ENCODE data around the gene RPP25L. TPM values are rescaled to one million over a fixed set of nuclear protein-coding genes. Genes with fewer than 3 reads are reported as not detected.

RPP25L gene
- total and polyA plus RNA-seq, 10 of the 15 experiments (the other 5 are each of a cell fraction or from before 2014, with no cell fraction given), result 7.7 to 30.2 (median 16.8) TPM

DNA sequence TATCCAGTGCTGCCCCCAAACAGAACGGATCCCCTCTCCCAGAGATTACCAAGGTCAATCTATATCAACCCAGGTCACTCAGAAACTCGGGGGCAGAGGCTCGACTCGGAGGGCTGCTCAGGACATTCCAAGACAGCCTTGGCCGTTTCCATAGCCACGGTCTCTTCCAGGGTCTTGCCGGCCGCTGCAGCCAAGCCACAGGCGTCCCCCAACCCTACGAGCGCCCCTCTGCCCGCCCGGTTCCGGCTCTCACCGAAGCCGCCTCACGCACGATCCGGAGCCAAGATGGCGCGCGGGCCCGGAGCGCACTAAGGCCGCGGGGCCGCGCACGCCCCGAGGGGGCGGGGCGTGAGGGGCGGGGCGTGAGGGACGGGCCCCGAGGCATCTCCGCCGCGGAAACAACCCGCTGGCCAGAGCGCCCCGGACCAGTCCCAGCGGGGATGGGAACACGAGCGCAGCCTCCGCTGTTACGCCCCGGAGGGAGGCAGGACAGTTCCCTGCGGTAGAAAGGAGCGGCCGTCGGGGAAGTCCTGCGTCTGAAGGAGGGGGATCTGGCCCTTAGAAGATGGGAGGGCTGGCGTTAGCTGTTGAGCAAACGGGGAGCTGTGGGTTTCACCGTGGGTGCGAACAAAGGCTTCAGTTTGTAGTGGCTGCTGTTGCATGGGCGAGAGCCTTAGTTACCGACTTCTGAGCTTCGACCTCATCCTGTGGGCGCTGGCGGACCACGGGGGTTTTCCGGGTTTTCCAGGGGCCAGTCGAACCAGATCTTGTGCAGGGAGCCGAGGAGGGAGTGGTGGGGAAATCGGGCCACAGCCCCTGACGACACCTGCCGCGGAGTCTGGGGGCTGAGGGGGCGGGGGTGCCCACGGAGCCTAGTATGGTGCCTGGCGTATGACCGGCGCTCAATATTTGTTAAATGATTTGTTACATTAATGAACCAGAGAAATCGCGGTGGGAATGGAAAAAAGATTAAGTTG is at the start of gene RPP25L (continued):
- TF ChIP-seq, protein P1, sequence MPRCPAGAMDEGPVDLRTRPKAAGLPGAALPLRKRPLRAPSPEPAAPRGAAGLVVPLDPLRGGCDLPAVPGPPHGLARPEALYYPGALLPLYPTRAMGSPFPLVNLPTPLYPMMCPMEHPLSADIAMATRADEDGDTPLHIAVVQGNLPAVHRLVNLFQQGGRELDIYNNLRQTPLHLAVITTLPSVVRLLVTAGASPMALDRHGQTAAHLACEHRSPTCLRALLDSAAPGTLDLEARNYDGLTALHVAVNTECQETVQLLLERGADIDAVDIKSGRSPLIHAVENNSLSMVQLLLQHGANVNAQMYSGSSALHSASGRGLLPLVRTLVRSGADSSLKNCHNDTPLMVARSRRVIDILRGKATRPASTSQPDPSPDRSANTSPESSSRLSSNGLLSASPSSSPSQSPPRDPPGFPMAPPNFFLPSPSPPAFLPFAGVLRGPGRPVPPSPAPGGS (IDR thresholded peaks at IDR 0.05; ENCODE audit: borderline replicate concordance, insufficient read depth, low read depth, low read length, poor library complexity, severe bottlenecking), result no peak
- 0 out of 2 replicates have a peak, but pooled peaks have one; percentile 42 for TF ChIP-seq CHD1 (IDR thresholded peaks at IDR 0.05; ENCODE audit: low read depth, low read length)
- TF ChIP-seq TCF12 (IDR thresholded peaks at IDR 0.05; ENCODE audit: low read depth, low read length), result no peak
- TF ChIP-seq NBN (IDR thresholded peaks at IDR 0.05), result 0 out of 2 replicates have a peak, but pooled peaks have one; percentile 23
- no peak for TF ChIP-seq ZNF217 (IDR thresholded peaks at IDR 0.05)
- peak; percentile 94 for TF ChIP-seq YY1 (IDR thresholded peaks at IDR 0.05; ENCODE audit: low read depth, low read length)
- no peak for TF ChIP-seq MTA3 (IDR thresholded peaks at IDR 0.05; ENCODE audit: borderline replicate concordance, low read length)
- 0 out of 2 replicates have a peak, but pooled peaks have one; percentile 38 for TF ChIP-seq GATAD2B (conservative IDR thresholded peaks at IDR 0.05; ENCODE audit: low read depth)
- TF ChIP-seq EED (IDR thresholded peaks at IDR 0.05; ENCODE audit: low read depth), result no peak
- TF ChIP-seq RCOR1 (conservative IDR thresholded peaks at IDR 0.05; ENCODE audit: low read depth, low read length), result no peak
- no peak for TF ChIP-seq KDM1A (IDR thresholded peaks at IDR 0.05; ENCODE audit: borderline replicate concordance)
- TF ChIP-seq, protein P2, sequence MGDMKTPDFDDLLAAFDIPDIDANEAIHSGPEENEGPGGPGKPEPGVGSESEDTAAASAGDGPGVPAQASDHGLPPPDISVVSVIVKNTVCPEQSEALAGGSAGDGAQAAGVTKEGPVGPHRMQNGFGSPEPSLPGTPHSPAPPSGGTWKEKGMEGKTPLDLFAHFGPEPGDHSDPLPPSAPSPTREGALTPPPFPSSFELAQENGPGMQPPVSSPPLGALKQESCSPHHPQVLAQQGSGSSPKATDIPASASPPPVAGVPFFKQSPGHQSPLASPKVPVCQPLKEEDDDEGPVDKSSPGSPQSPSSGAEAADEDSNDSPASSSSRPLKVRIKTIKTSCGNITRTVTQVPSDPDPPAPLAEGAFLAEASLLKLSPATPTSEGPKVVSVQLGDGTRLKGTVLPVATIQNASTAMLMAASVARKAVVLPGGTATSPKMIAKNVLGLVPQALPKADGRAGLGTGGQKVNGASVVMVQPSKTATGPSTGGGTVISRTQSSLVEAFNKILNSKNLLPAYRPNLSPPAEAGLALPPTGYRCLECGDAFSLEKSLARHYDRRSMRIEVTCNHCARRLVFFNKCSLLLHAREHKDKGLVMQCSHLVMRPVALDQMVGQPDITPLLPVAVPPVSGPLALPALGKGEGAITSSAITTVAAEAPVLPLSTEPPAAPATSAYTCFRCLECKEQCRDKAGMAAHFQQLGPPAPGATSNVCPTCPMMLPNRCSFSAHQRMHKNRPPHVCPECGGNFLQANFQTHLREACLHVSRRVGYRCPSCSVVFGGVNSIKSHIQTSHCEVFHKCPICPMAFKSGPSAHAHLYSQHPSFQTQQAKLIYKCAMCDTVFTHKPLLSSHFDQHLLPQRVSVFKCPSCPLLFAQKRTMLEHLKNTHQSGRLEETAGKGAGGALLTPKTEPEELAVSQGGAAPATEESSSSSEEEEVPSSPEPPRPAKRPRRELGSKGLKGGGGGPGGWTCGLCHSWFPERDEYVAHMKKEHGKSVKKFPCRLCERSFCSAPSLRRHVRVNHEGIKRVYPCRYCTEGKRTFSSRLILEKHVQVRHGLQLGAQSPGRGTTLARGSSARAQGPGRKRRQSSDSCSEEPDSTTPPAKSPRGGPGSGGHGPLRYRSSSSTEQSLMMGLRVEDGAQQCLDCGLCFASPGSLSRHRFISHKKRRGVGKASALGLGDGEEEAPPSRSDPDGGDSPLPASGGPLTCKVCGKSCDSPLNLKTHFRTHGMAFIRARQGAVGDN (IDR thresholded peaks at IDR 0.05), result peak; percentile 62; the same call in 1 of the 2 replicates
- no peak for TF ChIP-seq NFYB (IDR thresholded peaks at IDR 0.05; ENCODE audit: insufficient read depth, low read depth, low read length)
- TF ChIP-seq PAX5 (IDR thresholded peaks at IDR 0.05; ENCODE audit: borderline replicate concordance, low read depth, low read length), result no peak

Measured in GM12878 (cell line).